ENCODE results near the gene TBC1D8B.

TBC1D8B gene

GRCh38 chrX:106897259-106897658, 94.8 kb downstream of the TBC1D8B start:
- DNase-seq (ENCODE audit: low spot score) (peak; percentile 21), FAIRE-seq (no peak)

DNA sequence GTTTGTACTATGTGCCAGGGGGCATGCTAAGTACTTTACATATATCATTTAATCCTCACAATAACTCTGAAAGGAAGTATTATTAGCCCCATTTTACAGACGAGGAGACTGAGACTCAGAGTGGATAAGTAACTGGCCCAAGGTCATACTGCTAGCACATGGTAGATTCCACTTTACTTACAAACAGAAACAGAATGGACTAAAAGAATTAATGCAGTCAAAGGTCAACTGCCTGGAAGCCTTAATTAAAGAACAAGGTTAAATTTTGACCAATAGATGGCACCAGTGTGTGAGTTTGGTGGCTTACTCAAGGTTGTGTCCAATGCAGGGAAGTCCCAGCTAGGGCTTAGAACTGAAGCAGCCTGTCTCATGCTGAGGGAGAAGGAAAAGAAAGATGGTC, 96.0 kb downstream of the TBC1D8B start:
- FAIRE-seq (peak; percentile 75), DNase-seq (ENCODE audit: low spot score) (peak; percentile 68)

DNA sequence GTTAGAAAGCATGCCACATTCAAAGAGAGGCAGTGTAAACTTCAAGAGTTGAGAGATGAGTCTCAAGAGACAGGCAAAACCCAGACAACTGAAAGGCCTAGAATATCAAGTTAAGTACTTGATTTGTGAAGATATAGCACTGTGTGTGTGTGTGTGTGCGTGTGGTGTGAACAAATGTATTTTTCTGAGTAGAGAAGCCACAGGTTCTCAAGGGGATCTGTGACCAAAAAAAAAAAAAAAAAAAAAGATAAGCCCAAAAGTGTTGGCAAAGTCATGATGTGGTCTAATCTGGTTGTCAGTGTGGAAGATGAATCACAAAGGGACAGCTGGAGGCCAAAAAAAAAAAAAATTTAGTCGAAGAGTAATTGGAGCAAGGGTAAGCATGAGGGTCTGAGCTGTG, 96.8 kb downstream of the TBC1D8B start:
- DNase-seq (ENCODE audit: low spot score): peak; percentile 10
- FAIRE-seq: peak; percentile 7

DNA sequence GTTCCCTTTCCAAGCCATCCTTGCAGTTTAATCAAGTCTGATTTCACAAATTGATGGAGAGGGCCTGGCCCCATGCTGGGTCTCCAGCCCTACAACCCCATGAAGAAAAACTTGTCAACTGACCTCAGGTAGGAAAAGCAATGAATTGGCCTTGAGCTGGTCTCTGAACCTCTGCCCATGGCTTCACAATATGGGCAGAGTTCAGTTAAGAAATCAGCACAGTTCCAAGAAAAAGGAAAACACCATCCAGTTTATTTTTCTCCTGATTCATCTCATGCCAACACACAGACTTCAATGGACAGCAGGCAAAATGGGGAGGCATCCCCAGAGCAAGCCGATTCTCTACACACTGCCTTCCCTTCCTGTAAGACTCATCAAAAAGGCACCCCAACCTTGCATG, 97.4 kb downstream of the TBC1D8B start:
- FAIRE-seq (no peak), DNase-seq (ENCODE audit: low spot score) (no peak)

- DNase-seq (ENCODE audit: low spot score) (no peak), FAIRE-seq (no peak)
Observed at GRCh38 chrX:106901341-106901740, 98.9 kb downstream of the TBC1D8B start.

- DNase-seq (ENCODE audit: low spot score) (no peak), FAIRE-seq (no peak)
Observed at GRCh38 chrX:106901781-106902219, 99.3 kb downstream of the TBC1D8B start.

- DNase-seq (ENCODE audit: low spot score) (no peak), FAIRE-seq (no peak)
Observed at GRCh38 chrX:106902684-106903083, 100.2 kb downstream of the TBC1D8B start.

- no peak for FAIRE-seq
- DNase-seq (ENCODE audit: low spot score): no peak
Observed at GRCh38 chrX:106903291-106903824, 100.9 kb downstream of the TBC1D8B start, which contains the start of gene RIPPLY1. TSS of gene RIPPLY1 (minus strand) at chrX:106903341. CDS start at chrX:106903287, 54 bp downstream.

DNA sequence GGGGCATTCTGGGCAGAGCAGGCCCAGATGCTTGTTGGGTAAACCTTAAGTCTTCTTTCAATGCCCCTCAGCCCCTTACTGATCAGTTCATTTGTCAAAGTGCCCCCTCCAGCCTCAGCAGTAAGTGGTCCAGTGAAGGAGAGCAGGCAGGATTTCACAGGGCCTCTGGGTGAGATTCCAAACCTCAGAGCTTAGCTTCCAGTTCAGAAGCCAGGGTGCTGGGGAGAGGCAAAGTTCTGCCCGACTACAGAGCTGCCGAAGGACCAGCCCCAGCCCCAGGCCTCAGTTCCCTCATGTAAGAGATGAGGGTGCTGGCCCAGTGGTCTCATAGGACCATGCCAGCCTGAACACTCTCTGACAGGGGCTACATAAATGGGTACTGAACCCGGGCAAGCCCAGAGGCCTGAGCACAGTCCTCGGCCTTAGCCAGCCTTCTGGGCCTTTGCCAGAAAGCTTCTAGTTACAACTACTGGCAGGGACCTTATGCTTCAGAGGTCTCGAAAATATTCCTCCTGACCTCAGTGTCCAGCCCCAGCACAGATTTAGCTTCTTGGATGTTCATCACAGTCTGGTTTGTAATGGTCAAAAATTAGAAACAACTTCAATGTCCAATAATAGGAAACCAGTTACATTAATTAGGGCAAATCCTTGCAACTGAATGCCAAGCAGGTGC, 101.5 kb downstream of the TBC1D8B start:
- FAIRE-seq (no peak), DNase-seq (ENCODE audit: low spot score) (no peak)

DNA sequence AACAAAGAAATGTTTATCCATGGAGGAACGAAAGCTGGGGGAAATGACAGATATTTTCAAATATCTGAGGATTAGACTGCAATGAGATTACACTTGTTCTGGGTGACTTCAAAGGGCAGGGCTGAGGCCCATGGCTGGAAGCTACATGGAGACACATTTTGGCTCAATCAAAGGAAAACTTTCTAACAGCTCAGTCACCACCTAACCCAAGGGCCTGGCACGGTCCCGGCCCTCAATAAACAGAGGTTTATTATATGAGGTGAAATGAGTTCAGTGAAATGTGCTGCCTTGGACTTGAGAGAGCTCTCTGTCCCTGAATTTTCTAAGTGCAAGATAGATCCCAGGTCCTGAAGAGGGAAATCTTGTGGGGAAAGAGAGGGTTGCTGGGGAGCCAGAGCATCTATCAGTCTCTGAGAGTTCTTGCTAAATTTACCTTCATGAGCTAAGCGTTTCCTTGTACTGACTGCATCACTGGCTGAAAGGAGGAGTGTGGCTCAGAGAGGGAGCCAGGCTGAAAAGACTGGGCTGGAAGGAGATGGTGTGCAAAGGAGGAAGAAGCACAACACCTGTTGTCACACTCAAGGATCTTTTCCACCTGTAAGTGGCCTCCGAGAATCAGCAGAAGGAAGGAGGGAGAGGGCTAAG, 102.7 kb downstream of the TBC1D8B start:
- DNase-seq (ENCODE audit: low spot score) (no peak), FAIRE-seq (no peak)

- DNase-seq (ENCODE audit: low spot score) (peak; percentile 69), FAIRE-seq (peak; percentile 86)
Observed at GRCh38 chrX:106906361-106906760, 103.9 kb downstream of the TBC1D8B start.

DNA sequence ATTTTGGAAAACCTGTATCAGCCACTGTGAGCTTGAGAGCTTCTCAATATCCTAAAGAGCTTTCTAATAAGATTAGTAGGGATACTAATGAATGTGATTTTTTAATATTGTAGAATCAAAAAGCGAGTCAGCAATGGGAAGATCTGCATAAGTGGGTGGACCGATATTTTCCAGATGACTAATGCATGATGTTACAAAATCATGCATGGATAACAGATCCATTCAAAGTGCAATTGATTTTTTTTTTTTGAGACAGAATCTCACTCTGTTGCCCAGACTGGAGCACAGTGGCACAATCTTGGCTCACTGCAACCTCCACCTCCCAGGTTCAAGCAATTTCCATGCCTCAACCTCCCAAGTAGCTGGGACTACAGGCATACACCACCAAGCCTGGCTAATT, 110.4 kb downstream of the TBC1D8B start:
- FAIRE-seq: peak; percentile 2
- no peak for DNase-seq (ENCODE audit: low spot score)

DNA sequence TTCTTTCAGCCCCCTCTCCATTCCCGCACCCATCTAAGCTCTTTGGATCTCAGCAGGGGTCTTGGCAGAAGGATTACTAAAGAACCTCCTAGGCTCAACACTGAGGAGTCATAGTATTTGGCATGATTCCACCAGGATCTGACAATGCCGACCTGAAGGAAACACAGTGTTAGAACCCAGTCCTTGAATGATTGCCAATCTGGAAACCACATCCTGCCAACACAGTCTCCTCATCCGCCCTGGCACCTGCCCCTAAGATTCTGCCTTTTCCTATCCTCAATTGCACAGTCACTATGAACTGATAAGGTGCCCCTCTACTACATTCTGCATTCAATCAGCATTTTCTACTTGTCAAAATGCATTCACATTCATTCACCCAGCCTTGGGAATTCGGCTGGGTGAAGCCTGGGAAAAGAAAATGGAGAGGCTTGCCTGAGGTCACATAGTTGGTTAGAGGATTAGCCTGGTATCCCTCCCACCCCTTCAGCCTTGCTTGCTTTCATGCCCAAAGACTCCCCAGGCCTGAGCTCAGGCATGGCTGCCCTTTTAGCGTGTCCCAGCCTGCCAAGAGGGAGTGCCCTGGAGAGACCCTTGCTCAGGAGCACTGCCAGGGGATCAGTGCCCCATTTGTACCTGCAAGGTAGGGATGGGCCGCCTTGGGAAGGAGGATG, 115.5 kb downstream of the TBC1D8B start:
- FAIRE-seq (peak; percentile 98), DNase-seq (ENCODE audit: low spot score) (peak; percentile 95)

GRCh38 chrX:106919932-106920452, 117.5 kb downstream of the TBC1D8B start, which contains the start of gene CLDN2:
TSS of gene CLDN2 (plus strand) at chrX:106920402. CDS start at chrX:106928229, 7,827 bp downstream.
- DNase-seq (ENCODE audit: low spot score) (no peak), FAIRE-seq (no peak)

GRCh38 chrX:106921637-106922036, 119.2 kb downstream of the TBC1D8B start:
- FAIRE-seq (no peak), DNase-seq (ENCODE audit: low spot score) (no peak)

All from RCC 7860 (cell line).